NCI-H1417 treated with DMSO at 0.1 percent for 48 hours (cell line): Measurements from ENCODE around the gene ATG10.

Source experiments
- DNase-seq: peaks from one replicate; lab custom pipeline; 2025; lab: John Stamatoyannopoulos, UW

ATG10 gene

DNA sequence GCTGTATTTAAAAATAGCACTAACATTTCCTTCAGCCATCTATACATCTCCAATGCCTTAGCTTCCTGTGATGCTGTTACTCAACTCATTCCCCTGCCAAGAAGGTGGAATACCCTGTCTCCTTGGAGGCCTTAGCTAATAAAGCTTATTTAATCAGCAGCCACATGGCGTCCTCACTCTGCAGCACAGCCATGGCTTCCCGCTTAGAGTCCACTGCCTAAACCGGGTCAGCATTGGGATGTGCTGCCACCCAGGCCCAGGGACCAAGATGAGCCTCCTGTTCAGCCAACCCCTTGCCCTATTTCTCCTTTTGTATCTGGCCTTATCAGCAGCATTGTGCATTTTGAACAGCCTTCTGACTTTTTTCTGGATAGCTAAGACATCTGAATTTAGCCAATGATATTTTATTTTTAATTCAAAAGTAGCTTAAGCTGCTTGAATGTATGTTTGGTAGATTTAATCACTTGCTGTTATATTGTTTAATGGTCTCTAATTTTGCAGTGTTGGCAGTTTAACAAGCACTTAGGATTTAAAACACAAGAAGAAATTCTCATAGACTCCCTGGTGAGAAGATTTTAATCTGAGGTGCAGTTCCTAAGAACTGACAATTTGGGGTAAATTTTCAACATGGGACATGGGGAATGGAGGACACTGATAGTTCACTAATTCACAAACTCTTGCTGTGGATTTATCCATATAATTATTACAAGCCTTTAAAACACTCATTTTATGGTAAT is 193.3 kb downstream of the ATG10 start:
- DNase-seq = no peak

DNA sequence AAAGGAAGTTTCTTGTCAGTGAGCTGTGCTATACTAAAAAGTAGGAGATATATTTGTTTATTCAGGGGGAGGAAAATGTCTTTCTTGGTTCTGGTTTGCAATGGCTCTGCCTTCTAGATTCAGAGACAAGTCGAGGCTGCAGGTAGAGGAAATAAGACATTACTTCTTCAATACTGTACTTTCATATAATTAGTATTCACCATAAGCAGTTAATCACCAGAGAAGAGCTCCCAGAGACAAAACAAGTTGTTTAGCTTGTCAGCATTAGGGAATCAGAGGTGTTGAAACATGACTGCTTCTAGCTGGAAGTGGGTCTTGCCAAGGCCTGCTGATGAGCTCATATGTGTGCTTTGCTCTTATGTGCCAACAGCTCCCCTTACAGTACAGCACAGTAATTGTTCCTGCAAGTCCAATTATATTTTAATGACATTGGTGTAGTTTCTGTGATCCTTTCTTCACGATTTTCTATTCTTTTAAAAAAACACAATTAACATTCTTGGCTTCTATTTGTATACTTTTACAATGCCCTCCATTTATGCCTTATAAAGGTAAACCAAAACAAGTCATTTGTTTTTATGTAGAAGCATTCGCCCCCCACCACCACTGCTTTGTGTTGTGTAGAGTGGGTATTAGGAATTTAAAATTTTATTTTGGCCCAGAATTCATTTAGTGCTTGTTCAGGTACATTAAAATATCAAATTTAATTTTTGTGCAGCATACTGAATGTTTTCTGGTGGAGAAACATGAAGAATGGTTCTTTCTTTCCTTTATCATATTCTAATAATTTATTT is 194.1 kb downstream of the ATG10 start:
- DNase-seq = peak; percentile 12

DNA sequence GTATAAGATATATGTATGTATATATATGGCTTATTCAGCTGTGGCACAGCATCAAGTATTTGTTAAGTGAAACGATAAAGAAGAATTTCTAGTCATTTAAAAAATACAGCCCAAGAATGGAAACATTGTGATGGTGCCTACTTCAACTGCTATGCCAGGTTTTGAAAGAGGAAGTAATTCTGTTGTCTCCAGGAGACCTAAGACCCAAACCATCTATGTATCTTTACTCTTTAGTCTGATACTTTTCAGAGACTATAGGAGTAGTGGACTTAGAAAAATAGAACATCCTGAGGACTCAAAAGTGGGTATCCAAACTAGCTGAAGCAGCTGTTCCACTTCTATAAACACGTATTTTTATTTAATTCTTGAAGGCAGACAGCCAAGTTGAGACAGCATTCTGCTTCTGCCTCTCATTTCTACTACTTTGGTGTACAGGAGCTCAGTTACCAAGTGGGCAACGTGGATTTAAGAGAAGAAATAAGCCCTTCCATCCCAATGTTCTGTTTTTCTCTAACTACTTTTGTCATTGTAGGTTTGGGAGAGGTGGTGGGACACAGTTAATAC is 195.6 kb downstream of the ATG10 start:
- no peak for DNase-seq

GRCh38 chr5:82168294-82168693 is 196.5 kb downstream of the ATG10 start:
- DNase-seq = no peak

GRCh38 chr5:82169892-82170291 is 198.1 kb downstream of the ATG10 start:
- no peak for DNase-seq

GRCh38 chr5:82174128-82174918 is 202.5 kb downstream of the ATG10 start:
- peak; percentile 7 for DNase-seq

DNA sequence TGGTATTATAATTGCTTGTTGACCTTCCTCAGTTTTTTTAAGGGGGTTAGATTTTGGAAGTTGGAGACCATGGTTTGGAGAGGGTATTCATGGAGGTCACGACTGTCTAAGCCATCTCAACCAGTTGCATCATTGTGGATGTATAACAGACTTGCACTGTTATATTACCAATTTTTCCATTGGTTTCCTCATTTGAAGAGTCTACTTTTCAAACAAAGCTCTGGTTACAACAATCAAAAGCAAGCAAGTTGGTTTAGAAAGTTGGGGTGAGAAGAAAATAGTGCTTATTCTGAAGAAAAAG is 203.0 kb downstream of the ATG10 start:
- no peak for DNase-seq

- DNase-seq = no peak
Observed at GRCh38 chr5:82176115-82176814, 204.4 kb downstream of the ATG10 start.

DNA sequence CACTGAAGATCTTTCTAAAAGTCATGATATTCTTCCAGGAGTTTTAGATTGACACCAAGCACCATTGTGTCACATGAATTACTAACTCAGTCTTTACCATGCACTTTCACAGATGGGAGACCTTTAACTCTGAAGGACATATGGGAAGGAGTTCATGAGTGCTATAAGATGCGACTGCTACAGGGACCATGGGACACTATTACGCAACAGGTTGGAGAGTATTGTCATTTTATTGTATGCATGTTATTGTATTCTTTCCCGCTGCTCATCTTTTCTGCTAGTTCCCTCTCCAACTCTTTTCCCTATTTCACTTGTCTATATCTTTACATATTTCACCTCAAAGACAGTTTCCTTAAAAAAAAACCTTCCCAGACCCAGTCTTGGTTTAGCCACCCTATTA is 206.6 kb downstream of the ATG10 start:
- DNase-seq = no peak

DNA sequence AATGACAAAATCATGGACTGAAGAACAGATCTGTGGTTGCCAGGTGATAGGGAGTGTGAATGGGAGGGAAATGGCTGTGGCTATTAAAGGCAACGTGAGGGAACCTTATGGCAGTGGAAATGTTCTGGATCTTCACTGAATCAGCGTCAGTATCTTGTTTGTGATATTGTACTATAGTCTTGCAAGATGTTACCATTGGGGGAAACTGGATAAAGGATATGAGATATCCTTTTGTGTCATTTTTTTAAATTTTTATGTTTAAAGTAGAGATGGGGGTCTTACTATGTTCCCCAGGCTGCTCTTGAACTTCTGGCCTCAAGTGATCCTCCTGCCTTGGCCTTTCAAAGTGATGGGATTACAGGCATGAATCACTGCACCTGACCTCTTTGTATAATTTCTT is 210.8 kb downstream of the ATG10 start:
- DNase-seq = no peak

- no peak for DNase-seq
Observed at GRCh38 chr5:82183828-82184227, 212.0 kb downstream of the ATG10 start.

GRCh38 chr5:82185851-82186250 is 214.0 kb downstream of the ATG10 start:
- no peak for DNase-seq

GRCh38 chr5:82197550-82197949 is 225.7 kb downstream of the ATG10 start:
- DNase-seq = no peak

DNA sequence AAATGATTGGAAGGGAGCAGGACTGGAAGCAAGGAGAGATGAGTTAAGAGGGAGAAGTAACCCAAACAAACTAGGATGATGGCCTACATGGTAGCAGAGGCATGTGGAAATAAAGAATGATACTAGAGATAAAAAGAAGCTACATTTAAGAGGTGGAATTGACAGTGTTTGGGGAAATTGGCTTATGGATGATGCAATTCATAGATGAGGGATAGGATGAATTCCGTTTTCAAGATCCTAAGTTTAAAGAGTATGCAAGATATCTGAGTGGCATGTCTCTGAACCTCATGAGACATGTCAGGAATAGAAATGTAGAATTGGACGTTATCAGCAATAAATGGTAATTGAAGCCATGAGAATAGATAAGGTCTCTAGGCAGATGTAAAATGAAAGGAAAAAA is 232.7 kb downstream of the ATG10 start:
- DNase-seq = no peak

DNA sequence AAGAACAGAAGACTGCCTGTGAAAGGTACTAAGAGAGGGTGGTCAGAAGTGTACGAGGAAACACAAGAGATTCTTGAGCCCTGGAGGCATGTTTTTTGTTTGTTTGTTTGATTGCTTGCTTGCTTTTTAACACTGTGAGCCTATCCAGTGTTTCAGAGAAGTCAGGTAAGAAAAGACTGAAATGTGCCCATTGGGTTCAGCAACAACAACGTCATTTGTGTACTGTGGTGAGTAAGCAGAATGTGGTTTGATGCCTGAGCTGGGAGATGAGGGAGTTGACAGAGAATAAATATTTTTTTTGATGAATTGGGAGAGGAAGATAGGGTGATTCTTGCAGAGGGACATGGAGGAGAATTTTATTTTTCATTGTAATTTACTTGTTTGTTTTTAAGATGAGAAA is 233.2 kb downstream of the ATG10 start:
- DNase-seq = no peak

DNA sequence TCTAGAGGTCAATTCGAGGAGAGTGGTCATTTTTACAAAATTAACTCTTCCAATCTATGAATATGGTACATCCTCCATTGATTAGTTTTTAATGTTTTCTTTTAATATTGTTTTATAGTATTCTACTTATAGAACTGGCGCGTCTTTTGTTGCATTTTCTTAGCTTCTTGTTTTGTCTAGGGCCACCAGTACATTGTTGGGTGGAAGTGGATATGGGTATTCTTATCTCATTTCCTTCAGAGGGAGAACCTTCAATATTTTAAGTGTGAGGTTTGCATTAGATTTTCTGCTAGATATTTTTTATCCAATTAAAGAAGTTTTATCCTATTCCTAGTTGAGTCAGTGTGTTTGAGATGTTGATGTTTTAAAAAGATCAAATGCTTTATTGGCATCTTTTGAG is 236.5 kb downstream of the ATG10 start:
- DNase-seq = no peak

GRCh38 chr5:82211855-82212572 is 240.2 kb downstream of the ATG10 start:
- DNase-seq = no peak

- no peak for DNase-seq
Observed at GRCh38 chr5:82217917-82218316, 246.1 kb downstream of the ATG10 start.

GRCh38 chr5:82218374-82219156 is 246.7 kb downstream of the ATG10 start:
- DNase-seq = no peak

- no peak for DNase-seq
Observed at GRCh38 chr5:82221020-82221419, 249.2 kb downstream of the ATG10 start.
